GM21447 (cell line): ENCODE results near the gene SMIM9.
A peak's percentile ranks its signal among the peaks of the same experiment; 100 is the strongest.
"Not testable (repeated sequence)": the region's sequence is repeated elsewhere in the genome, so short reads cannot be mapped to it uniquely, and the experiment has no call there.

Source experiments
- ATAC-seq: cut with Tn5 transposase; IDR thresholded peaks from one replicate; pipeline ENCODE4 v1.9.1; 2021; ENCODE audit not compliant: unreplicated experiment

The SMIM9 gene

GRCh38 chrX:154834562-154834961 is at the start of gene SMIM9:
Gene SMIM9 (minus strand): TSS chrX:154834662. CDS start chrX:154830856, 3,806 bp downstream.
- no peak for ATAC-seq

DNA sequence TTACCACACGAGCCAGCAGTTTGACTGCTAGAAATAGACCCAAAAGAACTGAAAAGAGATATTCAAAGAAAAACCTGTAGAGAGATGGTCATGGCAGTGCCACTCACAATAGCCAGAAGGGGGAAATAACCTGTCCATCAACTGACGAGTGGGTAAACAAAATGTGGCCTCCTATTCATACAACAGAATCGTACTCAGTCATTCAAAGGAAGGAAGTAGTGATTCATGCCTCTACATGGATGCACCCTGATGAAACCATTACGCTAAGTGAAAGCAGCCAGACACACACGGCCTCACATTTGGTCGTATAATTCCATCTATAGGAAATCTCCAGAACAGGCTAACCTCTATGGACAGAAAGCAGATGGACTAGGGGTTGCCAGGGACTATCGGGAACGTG is 49.6 kb upstream of the SMIM9 start:
- ATAC-seq: not testable (repeated sequence)

DNA sequence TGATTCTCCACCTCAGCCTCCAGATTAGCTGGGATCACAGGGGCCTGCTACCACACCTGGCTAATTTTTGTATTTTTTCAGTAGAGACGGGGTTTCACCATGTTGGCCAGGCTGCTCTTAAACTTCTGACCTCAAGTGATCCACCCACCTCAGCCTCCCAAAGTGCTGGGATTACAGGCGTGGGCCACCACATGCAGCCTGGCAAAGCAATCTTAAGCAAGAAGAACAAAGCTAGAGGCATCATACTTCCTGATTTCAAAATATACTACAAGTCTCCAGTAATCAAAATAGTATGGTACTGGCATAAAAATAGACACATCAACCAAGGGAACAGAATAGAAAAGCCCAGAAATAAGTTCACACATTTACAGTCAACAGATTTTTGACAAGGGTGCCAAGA is 38.9 kb upstream of the SMIM9 start:
- no peak for ATAC-seq

- ATAC-seq: not testable (repeated sequence)
These were observed 34.1 kb upstream of the SMIM9 start for GRCh38 chrX:154868522-154868921.

DNA sequence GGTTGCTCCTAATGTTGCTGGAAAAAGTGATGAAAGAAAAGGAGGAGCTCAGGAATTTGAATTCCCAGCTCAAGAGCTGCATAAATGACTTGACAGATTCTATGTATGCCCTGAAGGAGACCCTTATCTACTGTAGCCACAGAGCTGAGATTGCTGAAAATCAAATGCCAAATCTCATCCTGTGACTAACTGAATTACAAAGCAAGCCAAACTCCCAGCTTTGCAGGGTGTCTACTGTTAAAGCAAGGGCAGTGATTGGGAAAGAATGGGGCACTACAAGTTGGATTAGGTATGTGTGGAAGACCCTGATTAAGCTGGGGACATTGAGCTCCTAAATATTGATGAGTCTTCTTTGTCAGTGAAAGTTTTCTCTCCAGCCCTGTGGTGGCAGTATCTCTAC is 20.8 kb upstream of the SMIM9 start:
- ATAC-seq: no peak

DNA sequence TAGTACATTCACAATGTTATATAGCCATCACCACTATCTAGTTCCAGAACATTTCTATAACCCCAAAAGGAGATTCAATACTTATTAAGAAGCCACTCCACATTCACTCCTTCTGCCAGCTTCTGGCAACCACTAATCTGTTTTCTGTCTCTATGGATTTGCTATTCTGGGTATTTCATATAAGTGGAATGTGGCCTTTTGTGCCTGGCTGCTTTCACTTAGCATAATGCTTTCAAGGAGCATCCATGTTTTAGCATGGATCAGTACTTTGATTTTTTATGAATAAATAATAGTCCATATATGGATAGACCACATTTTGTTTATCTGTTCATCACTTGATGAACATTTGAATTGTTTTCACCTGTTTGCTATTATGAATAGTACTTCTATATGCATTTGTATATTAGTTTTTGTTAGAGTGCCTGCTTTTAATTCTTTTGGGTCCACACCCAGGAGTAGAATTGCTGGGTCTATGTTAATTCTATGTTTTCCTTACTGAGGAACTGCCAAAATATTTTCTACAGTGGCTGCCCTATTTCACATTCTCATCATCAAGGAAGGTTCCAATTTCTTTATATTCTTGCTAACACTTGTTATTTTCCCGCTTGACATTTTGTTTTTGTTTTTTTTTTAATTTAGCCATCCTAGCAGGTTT is 16.6 kb upstream of the SMIM9 start:
- no peak for ATAC-seq

- no peak for ATAC-seq
These were observed 6.4 kb upstream of the SMIM9 start for GRCh38 chrX:154840856-154841255.

DNA sequence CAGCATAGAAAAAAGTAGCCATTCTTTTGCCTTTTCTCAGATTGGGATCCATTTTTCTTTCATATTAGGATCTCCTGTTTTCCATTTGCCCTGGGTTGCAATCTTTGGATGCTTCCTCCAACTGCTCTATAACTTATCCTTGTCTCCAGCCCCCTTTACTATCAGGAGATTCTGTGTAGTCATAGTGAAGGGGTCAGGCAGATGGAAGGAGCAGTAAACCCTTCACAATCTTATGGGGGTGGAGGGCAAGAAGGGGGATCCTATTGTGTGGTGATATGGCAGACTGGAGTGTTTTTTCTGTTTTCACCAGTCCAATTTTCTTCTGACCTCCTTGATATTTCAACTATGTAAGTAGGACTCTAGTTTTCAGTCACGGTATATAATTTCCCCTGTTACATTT is 1.7 kb upstream of the SMIM9 start:
- no peak for ATAC-seq

GRCh38 chrX:154833746-154834274 is 652 bp downstream of the SMIM9 start:
- no peak for ATAC-seq

GRCh38 chrX:154829926-154830442 is 4.5 kb downstream of the SMIM9 start:
- no peak for ATAC-seq

- ATAC-seq: no peak
These were observed 5.3 kb downstream of the SMIM9 start for GRCh38 chrX:154829134-154829533.

DNA sequence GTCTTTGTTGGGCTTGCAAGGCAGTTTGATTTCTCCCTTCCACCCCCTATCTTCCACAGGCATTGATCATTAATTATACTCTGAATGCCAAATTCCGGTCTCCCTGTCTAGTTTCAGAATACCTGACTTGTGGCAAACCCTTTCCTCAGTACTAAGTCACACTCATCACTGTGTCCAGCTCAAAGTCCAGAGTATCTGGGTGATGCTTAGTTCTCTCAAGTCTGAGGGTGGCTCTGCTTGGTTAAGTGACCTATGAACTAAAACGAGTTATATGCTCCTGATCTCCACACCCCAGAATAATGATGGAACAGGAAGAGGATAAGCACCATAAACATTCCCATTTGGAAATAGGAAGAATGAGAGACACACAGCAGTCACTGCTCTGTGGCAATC is 6.5 kb downstream of the SMIM9 start:
- ATAC-seq: peak; percentile 14

- peak; percentile 92 for ATAC-seq
These were observed 7.1 kb downstream of the SMIM9 start for GRCh38 chrX:154827194-154828015.

GRCh38 chrX:154825586-154825985 is 8.9 kb downstream of the SMIM9 start:
- ATAC-seq: not testable (repeated sequence)

- ATAC-seq: no peak
These were observed 9.8 kb downstream of the SMIM9 start for GRCh38 chrX:154824638-154825037.

GRCh38 chrX:154822029-154822428 is 12.4 kb downstream of the SMIM9 start:
- ATAC-seq: no peak

GRCh38 chrX:154821523-154821922 is 12.9 kb downstream of the SMIM9 start:
- no peak for ATAC-seq

DNA sequence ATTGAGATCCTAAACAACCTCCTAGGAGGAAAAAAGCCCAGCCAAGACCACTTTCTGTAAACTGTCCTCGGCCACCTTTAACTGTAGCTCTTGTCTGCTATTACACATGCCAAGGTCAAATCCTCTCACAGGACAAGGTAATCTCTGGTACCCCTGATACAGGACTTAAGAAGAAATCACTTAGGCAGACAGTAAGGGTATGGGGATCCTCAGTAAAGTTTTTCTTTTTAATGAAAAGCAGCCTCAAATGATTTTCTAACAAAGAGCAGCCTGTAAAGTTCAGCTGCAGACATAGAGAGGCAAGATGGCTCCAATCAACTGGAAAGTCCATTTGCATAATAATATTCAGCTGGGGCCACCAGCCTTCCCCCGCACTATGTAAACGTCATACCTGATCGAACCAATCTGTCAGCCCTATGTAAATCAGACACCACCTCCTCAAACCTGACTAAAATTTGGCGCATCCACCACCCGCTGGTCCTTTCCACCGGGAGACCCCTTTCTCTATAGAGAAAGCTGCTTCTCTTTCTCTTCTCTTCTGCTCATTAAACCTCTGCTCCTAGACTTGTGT is 14.6 kb downstream of the SMIM9 start:
- no peak for ATAC-seq

- ATAC-seq: no peak
These were observed 15.3 kb downstream of the SMIM9 start for GRCh38 chrX:154818916-154819770.

- not testable (repeated sequence) for ATAC-seq
These were observed 17.3 kb downstream of the SMIM9 start for GRCh38 chrX:154817048-154817618.
